K562 (cell line): ENCODE results near the gene LCP2.

ENCODE experiments used
- NCOA2 ChIP-seq, 2 experiments: fragments of 450-650 bp; IDR thresholded peaks; 2 replicates each; pipeline ENCODE4 v1.6.1; 2018; ENCODE audit warnings: mild to moderate bottlenecking in 2 of 2, moderate library complexity in 1 of 2; ENCODE audit not compliant: partially characterized antibody in 2 of 2
- NRF1 ChIP-seq, 2 experiments: fragments of 450-650 bp; IDR thresholded peaks in 1 of 2; conservative IDR thresholded peaks in 1 of 2; 2 replicates each; pipeline ENCODE4 v1.6.1; 2014; ENCODE audit warnings: mild to moderate bottlenecking in 2 of 2
- RCOR1 ChIP-seq, 2 experiments: IDR thresholded peaks; 2 replicates each; pipeline ENCODE4 v1.6.1; 2012; ENCODE audit warnings: low read depth in 2 of 2, low read length in 2 of 2, borderline replicate concordance in 1 of 2, improper control_type of control experiment in 1 of 2
- YY1 ChIP-seq, 3 experiments: IDR thresholded peaks; 2 replicates each; pipeline ENCODE4 v1.6.1; 2011; ENCODE audit warnings: low read length in 2 of 3, mild to moderate bottlenecking in 2 of 3, moderate library complexity in 2 of 3, borderline replicate concordance in 1 of 3, control low read depth in 1 of 3, low read depth in 1 of 3; ENCODE audit not compliant: insufficient read depth in 3 of 3, insufficient replicate concordance in 2 of 3, control insufficient read depth in 1 of 3, insufficient read length in 1 of 3; ENCODE audit errors: extremely low read depth in 1 of 3
- ZC3H8 ChIP-seq: fragments of 450-650 bp; IDR thresholded peaks from 2 replicates; pipeline ENCODE4 v1.6.1; 2017
- ZNF134 ChIP-seq: fragments of 250-450 bp; sonication (Bioruptor Pico); conservative IDR thresholded peaks from 2 replicates; pipeline ENCODE4 v1.4.0; 2020
- ZNF354B ChIP-seq: fragments of 250-450 bp; sonication (Bioruptor Pico); IDR thresholded peaks from 2 replicates; pipeline ENCODE4 v1.4.0; 2020
- TF ChIP-seq, protein P1 (sequence below), 3 experiments: IDR thresholded peaks in 2 of 3; conservative IDR thresholded peaks in 1 of 3; 2 replicates each; pipeline ENCODE4 v1.5.1; 2011 to 2012; ENCODE audit warnings: low read length in 3 of 3, mild to moderate bottlenecking in 3 of 3, control low read depth in 2 of 3, improper control_type of control experiment in 1 of 3, inconsistent platforms in 1 of 3, low read depth in 1 of 3, mixed read lengths in 1 of 3, moderate library complexity in 1 of 3; ENCODE audit not compliant: insufficient read depth in 2 of 3

DNA sequence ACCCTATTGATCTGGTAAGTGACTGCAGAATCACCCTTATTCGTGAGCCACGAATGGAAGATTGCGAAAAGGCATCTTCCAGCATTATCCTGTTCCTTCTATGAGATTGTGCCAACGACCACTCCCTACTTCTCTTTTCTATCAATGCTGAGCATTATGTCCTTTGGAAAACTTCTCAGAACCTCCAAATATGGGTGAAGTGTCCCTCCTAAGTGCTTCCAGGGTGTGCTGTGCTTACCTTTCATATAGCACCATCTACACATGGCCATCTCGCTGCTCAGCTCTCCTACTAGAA, 14.7 kb upstream of the LCP2 start:
- TF ChIP-seq ZNF354B (no peak), ZNF134 (no peak), ZC3H8 (no peak), NRF1 (conservative IDR thresholded peaks at IDR 0.05 in 1 of 2, IDR thresholded peaks at IDR 0.05 in 1 of 2) (no peak), RCOR1 (IDR thresholded peaks at IDR 0.05; ENCODE audit: borderline replicate concordance in 1 of 2, low read depth in 2 of 2, low read length in 2 of 2) (no peak), NCOA2 (IDR thresholded peaks at IDR 0.05; ENCODE audit: partially characterized antibody in 2 of 2) (no peak), YY1 (IDR thresholded peaks at IDR 0.05; ENCODE audit: borderline replicate concordance in 1 of 3, control insufficient read depth in 1 of 3, extremely low read depth in 1 of 3, insufficient read depth in 3 of 3, insufficient read length in 1 of 3, insufficient replicate concordance in 2 of 3, low read depth in 1 of 3, low read length in 2 of 3) (no peak)
- TF ChIP-seq, protein P1, sequence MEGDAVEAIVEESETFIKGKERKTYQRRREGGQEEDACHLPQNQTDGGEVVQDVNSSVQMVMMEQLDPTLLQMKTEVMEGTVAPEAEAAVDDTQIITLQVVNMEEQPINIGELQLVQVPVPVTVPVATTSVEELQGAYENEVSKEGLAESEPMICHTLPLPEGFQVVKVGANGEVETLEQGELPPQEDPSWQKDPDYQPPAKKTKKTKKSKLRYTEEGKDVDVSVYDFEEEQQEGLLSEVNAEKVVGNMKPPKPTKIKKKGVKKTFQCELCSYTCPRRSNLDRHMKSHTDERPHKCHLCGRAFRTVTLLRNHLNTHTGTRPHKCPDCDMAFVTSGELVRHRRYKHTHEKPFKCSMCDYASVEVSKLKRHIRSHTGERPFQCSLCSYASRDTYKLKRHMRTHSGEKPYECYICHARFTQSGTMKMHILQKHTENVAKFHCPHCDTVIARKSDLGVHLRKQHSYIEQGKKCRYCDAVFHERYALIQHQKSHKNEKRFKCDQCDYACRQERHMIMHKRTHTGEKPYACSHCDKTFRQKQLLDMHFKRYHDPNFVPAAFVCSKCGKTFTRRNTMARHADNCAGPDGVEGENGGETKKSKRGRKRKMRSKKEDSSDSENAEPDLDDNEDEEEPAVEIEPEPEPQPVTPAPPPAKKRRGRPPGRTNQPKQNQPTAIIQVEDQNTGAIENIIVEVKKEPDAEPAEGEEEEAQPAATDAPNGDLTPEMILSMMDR (IDR thresholded peaks at IDR 0.05 in 2 of 3, conservative IDR thresholded peaks at IDR 0.05 in 1 of 3; ENCODE audit: insufficient read depth in 2 of 3, low read depth in 1 of 3, low read length in 3 of 3): no peak
